Transverse colon (tissue), 4 donors: ENCODE results near the gene XNDC1N. TPM values are rescaled to one million over a fixed set of nuclear protein-coding genes. Genes with fewer than 3 reads are reported as not detected.

Experiments
- total RNA-seq, 4 donors: library from RNA; depleted of rRNA; stranded (reverse); fragments of >200 nt; gene quantifications; one replicate each; pipeline ENCODE4 v1.1.0, GENCODE V29; 2016

The XNDC1N gene
- total RNA-seq, 4 donors from 2014 or later = 7.9 to 68.5 (median 15.6) TPM

Other genes with a start within 250 kb of the XNDC1N start
- gene DEFB108B, start 95.4 kb downstream of the XNDC1N start, total RNA-seq = not detected
- not detected for gene DEFB131B, start 50.1 kb downstream of the XNDC1N start, total RNA-seq
- 10 to 100 TPM in 3 of 4 donors, 1 to 10 TPM in 1; 9.7 to 38.6 (median 31.4) TPM for gene RNF121, start 452 bp upstream of the XNDC1N start, total RNA-seq
- 10 to 100 TPM in 3 of 4 donors, 1 to 10 TPM in 1; 7.4 to 29.9 (median 14.5) TPM for gene IL18BP, start 70.3 kb upstream of the XNDC1N start, total RNA-seq
- gene NUMA1, start 151.9 kb upstream of the XNDC1N start, total RNA-seq = 100 to 1,000 TPM; 323 to 520 (median 419) TPM
- 10 to 100 TPM in 1 of 4 donors, 1 to 10 TPM in 3; 5.1 to 77.4 (median 6.7) TPM for gene LRRC51, start 152.3 kb upstream of the XNDC1N start, total RNA-seq
- 100 to 1,000 TPM in 2 of 4 donors, 10 to 100 TPM in 2; 59.1 to 156 (median 102) TPM for gene LAMTOR1, start 174.7 kb upstream of the XNDC1N start, total RNA-seq
- gene TOMT, start 177.3 kb upstream of the XNDC1N start, total RNA-seq = not detected
- gene ANAPC15, start 184.1 kb upstream of the XNDC1N start, total RNA-seq = 10 to 100 TPM; 15.1 to 44.5 (median 27.6) TPM
- not detected for gene FOLR3, start 207.1 kb upstream of the XNDC1N start, total RNA-seq